D721Med (cell line): ENCODE measurements around the gene ACACA.

Experiments
- DNase-seq: peaks from one replicate; pipeline ENCODE4 v3.0.0; 2011; ENCODE audit warnings: low spot score; ENCODE audit not compliant: insufficient read length
- FAIRE-seq: peaks from 2 replicates; lab custom pipeline; 2011; peaks lifted over from hg19 to GRCh38; lab: Jason Lieb, UNC
- TF ChIP-seq, protein P1 (sequence below): IDR thresholded peaks from 2 replicates; pipeline ENCODE4 v1.5.1; 2012; ENCODE audit warnings: mild to moderate bottlenecking, control low read depth; ENCODE audit not compliant: insufficient read depth; ENCODE audit errors: missing control alignments

Gene ACACA

GRCh38 chr17:37200497-37200896 lies 206.1 kb downstream of the ACACA start:
- no peak for FAIRE-seq
- TF ChIP-seq, protein P1, sequence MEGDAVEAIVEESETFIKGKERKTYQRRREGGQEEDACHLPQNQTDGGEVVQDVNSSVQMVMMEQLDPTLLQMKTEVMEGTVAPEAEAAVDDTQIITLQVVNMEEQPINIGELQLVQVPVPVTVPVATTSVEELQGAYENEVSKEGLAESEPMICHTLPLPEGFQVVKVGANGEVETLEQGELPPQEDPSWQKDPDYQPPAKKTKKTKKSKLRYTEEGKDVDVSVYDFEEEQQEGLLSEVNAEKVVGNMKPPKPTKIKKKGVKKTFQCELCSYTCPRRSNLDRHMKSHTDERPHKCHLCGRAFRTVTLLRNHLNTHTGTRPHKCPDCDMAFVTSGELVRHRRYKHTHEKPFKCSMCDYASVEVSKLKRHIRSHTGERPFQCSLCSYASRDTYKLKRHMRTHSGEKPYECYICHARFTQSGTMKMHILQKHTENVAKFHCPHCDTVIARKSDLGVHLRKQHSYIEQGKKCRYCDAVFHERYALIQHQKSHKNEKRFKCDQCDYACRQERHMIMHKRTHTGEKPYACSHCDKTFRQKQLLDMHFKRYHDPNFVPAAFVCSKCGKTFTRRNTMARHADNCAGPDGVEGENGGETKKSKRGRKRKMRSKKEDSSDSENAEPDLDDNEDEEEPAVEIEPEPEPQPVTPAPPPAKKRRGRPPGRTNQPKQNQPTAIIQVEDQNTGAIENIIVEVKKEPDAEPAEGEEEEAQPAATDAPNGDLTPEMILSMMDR = no peak
- DNase-seq = no peak

DNA sequence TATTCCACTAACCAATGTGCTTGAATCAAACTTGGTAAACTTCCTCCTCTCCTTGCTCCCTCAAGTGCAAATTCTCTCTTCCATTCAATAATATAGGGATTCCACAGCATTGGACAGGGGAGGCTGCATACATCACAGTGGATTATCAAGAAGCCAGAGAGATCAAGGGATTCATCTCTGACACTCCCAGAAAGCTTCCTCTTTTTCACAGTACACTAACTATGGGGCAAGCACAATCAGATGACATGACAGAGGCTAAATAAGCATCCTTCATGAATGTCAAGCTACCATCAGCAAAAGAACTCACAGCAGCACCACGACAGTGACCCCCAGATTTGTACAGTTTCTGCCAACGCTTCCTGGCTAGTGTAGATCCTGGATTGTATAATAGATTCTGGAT lies 209.3 kb downstream of the ACACA start:
- FAIRE-seq = no peak
- DNase-seq = no peak
- TF ChIP-seq, protein P1 = no peak

GRCh38 chr17:37194208-37194607 lies 212.4 kb downstream of the ACACA start:
- DNase-seq = no peak
- no peak for FAIRE-seq
- TF ChIP-seq, protein P1 = no peak

DNA sequence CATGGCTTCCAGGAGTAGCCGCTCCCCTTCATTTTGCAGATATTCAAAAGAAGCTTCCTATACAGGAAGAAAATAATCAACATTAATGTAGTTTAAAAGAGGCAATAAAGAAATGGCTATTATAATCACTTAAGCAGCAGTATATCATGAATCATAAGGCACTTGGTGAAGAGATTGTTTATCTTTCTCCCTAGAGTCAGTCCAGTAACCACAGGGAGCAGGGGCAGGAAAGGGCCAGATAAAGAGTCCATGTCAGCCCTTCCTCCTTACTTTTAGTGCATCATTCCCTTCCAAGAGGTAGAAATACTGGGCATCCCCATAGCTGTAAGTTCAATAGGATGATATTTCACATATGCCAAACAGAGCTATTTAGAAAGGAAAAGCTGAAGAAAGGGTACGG lies 215.4 kb downstream of the ACACA start:
- no peak for FAIRE-seq
- DNase-seq = no peak
- TF ChIP-seq, protein P1 = no peak

DNA sequence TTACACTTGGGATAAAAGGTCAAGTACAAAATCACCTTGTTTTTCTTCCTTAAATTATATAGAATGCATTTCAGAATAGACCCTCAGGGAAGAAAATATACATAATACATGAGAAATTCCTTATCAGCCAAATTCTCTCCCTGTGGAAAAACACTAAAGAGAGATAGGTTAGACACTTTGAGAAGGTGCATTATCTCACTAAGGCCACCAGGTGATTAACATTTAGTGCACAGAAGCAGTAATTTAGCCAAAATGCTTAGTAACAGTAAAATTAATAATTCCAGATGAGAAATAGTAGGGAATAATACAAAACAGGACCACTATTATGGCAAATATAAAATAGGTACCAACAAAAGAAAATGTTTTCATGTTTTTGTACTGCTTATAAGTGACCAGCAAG lies 216.1 kb downstream of the ACACA start:
- no peak for FAIRE-seq
- TF ChIP-seq, protein P1 = no peak
- DNase-seq = no peak

DNA sequence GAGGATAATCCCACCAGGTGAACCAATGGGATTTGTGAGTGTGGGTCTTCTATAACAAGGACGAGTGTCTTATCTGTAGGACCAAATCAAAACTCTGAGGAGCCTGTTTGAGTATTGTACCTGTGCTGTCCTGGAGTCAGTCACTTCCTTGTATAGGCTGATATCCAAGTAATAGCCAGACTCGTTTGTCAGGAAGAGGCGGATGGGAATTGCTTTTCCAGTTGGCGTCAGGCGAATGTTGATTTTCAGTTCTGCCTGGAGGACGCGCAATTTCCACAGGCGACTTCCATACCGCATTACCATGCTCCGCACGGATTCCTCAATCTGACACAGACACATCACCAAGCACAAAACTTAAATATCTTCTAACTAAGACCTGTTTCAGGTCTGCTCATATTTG lies 218.5 kb downstream of the ACACA start:
- TF ChIP-seq, protein P1 = no peak
- FAIRE-seq = no peak
- no peak for DNase-seq

GRCh38 chr17:37187262-37187661 lies 219.4 kb downstream of the ACACA start:
- DNase-seq (no peak), FAIRE-seq (no peak)
- TF ChIP-seq, protein P1 = no peak
